Measurements from ENCODE around the gene CRABP1.
"Not testable (repeated sequence)": the region's sequence is repeated elsewhere in the genome, so short reads cannot be mapped to it uniquely, and the experiment has no call there.

The CRABP1 gene

GRCh38 chr15:78380143-78380542, 40.0 kb downstream of the CRABP1 start:
- DNase-seq: not testable (repeated sequence)

- no peak for DNase-seq
Measured at GRCh38 chr15:78382114-78382880, 42.1 kb downstream of the CRABP1 start.

- no peak for DNase-seq
Measured at GRCh38 chr15:78384651-78385050, 44.5 kb downstream of the CRABP1 start.

GRCh38 chr15:78387246-78388037, 47.3 kb downstream of the CRABP1 start:
- DNase-seq: peak; percentile 11

GRCh38 chr15:78388865-78389264, 48.7 kb downstream of the CRABP1 start:
- DNase-seq: no peak

GRCh38 chr15:78389322-78389721, 49.2 kb downstream of the CRABP1 start:
- DNase-seq: no peak

GRCh38 chr15:78389738-78390137, 49.6 kb downstream of the CRABP1 start:
- no peak for DNase-seq

GRCh38 chr15:78390242-78390641, 50.1 kb downstream of the CRABP1 start:
- DNase-seq: no peak

- DNase-seq: no peak
Measured at GRCh38 chr15:78390826-78391225, 50.7 kb downstream of the CRABP1 start.

GRCh38 chr15:78391781-78392180, 51.6 kb downstream of the CRABP1 start:
- no peak for DNase-seq

GRCh38 chr15:78392430-78392829, 52.3 kb downstream of the CRABP1 start:
- peak; percentile 83 for DNase-seq

GRCh38 chr15:78393137-78393536, 53.0 kb downstream of the CRABP1 start:
- DNase-seq: no peak

GRCh38 chr15:78394026-78394425, 53.9 kb downstream of the CRABP1 start:
- no peak for DNase-seq

- DNase-seq: no peak
Measured at GRCh38 chr15:78394981-78395616, 54.9 kb downstream of the CRABP1 start.

- no peak for DNase-seq
Measured at GRCh38 chr15:78396186-78396814, 56.1 kb downstream of the CRABP1 start.

GRCh38 chr15:78396976-78397375, 56.8 kb downstream of the CRABP1 start:
- DNase-seq: peak; percentile 3

GRCh38 chr15:78397382-78397781, 57.2 kb downstream of the CRABP1 start:
- no peak for DNase-seq

All from NCI-H2029 (cell line).